RWPE1 (cell line): ENCODE results near the gene FRMD5.

ENCODE experiments used
- CTCF ChIA-PET: fragments of 350-600 bp; sonication (Branson Sonifier 250); formaldehyde crosslinking; extraction: SDS; loops from one replicate; lab custom pipeline; 2021; lab: Yijun Ruan, JAX
- POLR2A ChIA-PET: fragments of 400-600 bp; formaldehyde crosslinking; extraction: SDS; loops from one replicate; lab custom pipeline; 2020; ENCODE audit warnings: antibody characterized with exemption; ENCODE audit not compliant: low non-redundant PET; lab: Yijun Ruan, JAX
- DNase-seq: peaks from one replicate; pipeline ENCODE4 v3.0.0; 2012; ENCODE audit warnings: low spot score
- H3K27ac ChIP-seq: fragments of 450-650 bp; 2 replicates; pipeline ENCODE4 v1.5.1; 2017
- TF ChIP-seq, protein P1 (sequence below): fragments of 450-650 bp; conservative IDR thresholded peaks from 2 replicates; pipeline ENCODE4 v1.5.1; 2017; ENCODE audit warnings: low read depth, mild to moderate bottlenecking

Gene FRMD5

GRCh38 chr15:44087578-44088465, 107.2 kb downstream of the FRMD5 start:
- TF ChIP-seq, protein P1, sequence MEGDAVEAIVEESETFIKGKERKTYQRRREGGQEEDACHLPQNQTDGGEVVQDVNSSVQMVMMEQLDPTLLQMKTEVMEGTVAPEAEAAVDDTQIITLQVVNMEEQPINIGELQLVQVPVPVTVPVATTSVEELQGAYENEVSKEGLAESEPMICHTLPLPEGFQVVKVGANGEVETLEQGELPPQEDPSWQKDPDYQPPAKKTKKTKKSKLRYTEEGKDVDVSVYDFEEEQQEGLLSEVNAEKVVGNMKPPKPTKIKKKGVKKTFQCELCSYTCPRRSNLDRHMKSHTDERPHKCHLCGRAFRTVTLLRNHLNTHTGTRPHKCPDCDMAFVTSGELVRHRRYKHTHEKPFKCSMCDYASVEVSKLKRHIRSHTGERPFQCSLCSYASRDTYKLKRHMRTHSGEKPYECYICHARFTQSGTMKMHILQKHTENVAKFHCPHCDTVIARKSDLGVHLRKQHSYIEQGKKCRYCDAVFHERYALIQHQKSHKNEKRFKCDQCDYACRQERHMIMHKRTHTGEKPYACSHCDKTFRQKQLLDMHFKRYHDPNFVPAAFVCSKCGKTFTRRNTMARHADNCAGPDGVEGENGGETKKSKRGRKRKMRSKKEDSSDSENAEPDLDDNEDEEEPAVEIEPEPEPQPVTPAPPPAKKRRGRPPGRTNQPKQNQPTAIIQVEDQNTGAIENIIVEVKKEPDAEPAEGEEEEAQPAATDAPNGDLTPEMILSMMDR: no peak
- CTCF ChIA-PET: interaction anchor here (1.0 kb wide), 1 partner anchor 21 kb away, joined by 3 read pairs; no protein-coding TSS in a partner anchor
- peak; percentile 85 for DNase-seq
- H3K27ac ChIP-seq: no peak overlapping the region
- POLR2A ChIA-PET: no interaction called here

DNA sequence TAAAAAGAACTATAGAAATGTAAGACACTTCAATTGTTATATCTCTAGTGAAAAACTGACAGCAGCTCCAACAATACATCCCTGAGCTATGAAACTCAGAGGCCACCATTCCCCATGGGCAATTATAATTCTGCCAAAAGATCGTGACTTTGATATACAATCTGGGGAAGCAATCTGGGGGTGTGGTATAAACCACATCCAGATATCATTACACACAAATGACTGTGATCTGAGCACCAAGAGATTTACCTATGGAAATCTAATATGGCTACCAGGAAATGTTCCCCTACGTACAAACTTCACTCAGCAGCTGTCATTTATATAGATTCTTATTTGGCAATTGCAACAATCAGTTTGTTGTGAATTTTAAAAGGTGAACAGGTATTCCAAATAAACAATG, 110.3 kb downstream of the FRMD5 start:
- H3K27ac ChIP-seq: no peak overlapping the region
- ChIA-PET CTCF (no interaction called here), POLR2A (no interaction called here)
- TF ChIP-seq, protein P1: no peak
- DNase-seq: no peak

GRCh38 chr15:44084171-44084570, 110.9 kb downstream of the FRMD5 start:
- TF ChIP-seq, protein P1: no peak
- no peak for DNase-seq
- H3K27ac ChIP-seq: no peak overlapping the region
- POLR2A ChIA-PET: no interaction called here
- CTCF ChIA-PET: no interaction called here

GRCh38 chr15:44082558-44083157, 112.4 kb downstream of the FRMD5 start:
- H3K27ac ChIP-seq: no peak overlapping the region
- CTCF ChIA-PET: interaction anchor here (0.6 kb wide), 1 partner anchor 26 kb away, joined by 3 read pairs; no protein-coding TSS in a partner anchor

GRCh38 chr15:44081026-44082013, 113.8 kb downstream of the FRMD5 start:
- TF ChIP-seq, protein P1: no peak
- DNase-seq: no peak
- CTCF ChIA-PET: no interaction called here
- H3K27ac ChIP-seq: no peak overlapping the region
- POLR2A ChIA-PET: no interaction called here

More at GRCh38 chr15:44082558-44083157, 112.4 kb downstream of the FRMD5 start:
- POLR2A ChIA-PET: no interaction called here
- no peak for DNase-seq
- TF ChIP-seq, protein P1: no peak

GRCh38 chr15:44075535-44075934, 119.5 kb downstream of the FRMD5 start:
- peak; percentile 91 for DNase-seq
- no peak overlapping the region for H3K27ac ChIP-seq
- TF ChIP-seq, protein P1: no peak
- ChIA-PET CTCF (no interaction called here), POLR2A (no interaction called here)
